NCI-H524 (cell line): Measurements from ENCODE around the gene PPP4R2.
A peak's percentile ranks its signal among the peaks of the same experiment; 100 is the strongest.
"Not testable (repeated sequence)": the region's sequence is repeated elsewhere in the genome, so short reads cannot be mapped to it uniquely, and the experiment has no call there.

Source experiments
- DNase-seq, 2 experiments: peaks; one replicate each; lab custom pipeline; 2025; lab: John Stamatoyannopoulos, UW

Gene PPP4R2

GRCh38 chr3:73026111-73026759 is 29.6 kb downstream of the PPP4R2 start:
- no peak for DNase-seq

- DNase-seq: no peak
These were observed 30.1 kb downstream of the PPP4R2 start for GRCh38 chr3:73026760-73027113.

- DNase-seq: no peak
These were observed 32.2 kb downstream of the PPP4R2 start for GRCh38 chr3:73028803-73029202.

- DNase-seq: no peak
These were observed 32.7 kb downstream of the PPP4R2 start for GRCh38 chr3:73029321-73029796.

GRCh38 chr3:73030073-73030597 is 33.5 kb downstream of the PPP4R2 start:
- no peak for DNase-seq

GRCh38 chr3:73031573-73032103 is 35.0 kb downstream of the PPP4R2 start:
- DNase-seq: no peak

GRCh38 chr3:73036694-73037591 is 40.3 kb downstream of the PPP4R2 start:
- no peak for DNase-seq

GRCh38 chr3:73041537-73041936 is 44.9 kb downstream of the PPP4R2 start:
- no peak for DNase-seq

- no peak for DNase-seq
These were observed 46.8 kb downstream of the PPP4R2 start for GRCh38 chr3:73043414-73043813.

- DNase-seq: no peak
These were observed 48.8 kb downstream of the PPP4R2 start for GRCh38 chr3:73045391-73045790.

GRCh38 chr3:73046195-73046594 is 49.6 kb downstream of the PPP4R2 start:
- DNase-seq: no peak

GRCh38 chr3:73049319-73049718 is 52.7 kb downstream of the PPP4R2 start:
- DNase-seq: no peak

GRCh38 chr3:73052857-73053256 is 56.2 kb downstream of the PPP4R2 start:
- DNase-seq: no peak

- DNase-seq: no peak
These were observed 59.0 kb downstream of the PPP4R2 start for GRCh38 chr3:73055583-73055982.

GRCh38 chr3:73056014-73056844 is 59.6 kb downstream of the PPP4R2 start:
- DNase-seq: peak in 1 of 2 experiments; percentile 46

- no peak for DNase-seq
These were observed 60.2 kb downstream of the PPP4R2 start for GRCh38 chr3:73056845-73057150.

- DNase-seq: no peak
These were observed 63.7 kb downstream of the PPP4R2 start for GRCh38 chr3:73060302-73060723.

GRCh38 chr3:73061416-73061815 is 64.8 kb downstream of the PPP4R2 start, which contains the start of gene EBLN2:
EBLN2 (plus strand) TSS chr3:73061659; CDS start chr3:73062082, 423 bp downstream.
- no peak for DNase-seq

GRCh38 chr3:73066243-73066642 is 69.6 kb downstream of the PPP4R2 start:
- DNase-seq: not testable (repeated sequence)

GRCh38 chr3:73068419-73068818 is 71.8 kb downstream of the PPP4R2 start:
- DNase-seq: no peak

GRCh38 chr3:73069187-73069586 is 72.6 kb downstream of the PPP4R2 start:
- no peak for DNase-seq
